ENCODE data around the gene PTPRK.

The PTPRK gene

DNA sequence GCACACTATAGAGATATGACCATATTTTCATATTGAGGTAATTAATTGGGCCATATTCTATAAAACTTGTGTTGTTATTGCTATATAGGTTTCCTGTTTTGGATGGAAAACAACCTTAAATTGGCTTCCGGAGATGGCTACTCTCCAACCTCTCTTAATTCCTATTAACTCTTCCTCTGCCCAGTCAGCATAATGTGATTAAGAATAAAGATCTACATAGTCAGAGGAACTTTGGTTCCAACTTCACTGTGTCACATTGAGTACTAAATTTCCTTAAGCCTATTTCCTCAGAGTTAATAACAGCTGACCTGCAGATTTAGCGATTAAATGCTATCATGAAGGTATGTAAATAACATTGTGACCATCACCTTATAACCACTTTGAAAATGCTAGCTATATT is 67.7 kb downstream of the PTPRK start:
- no peaks in the 10 kb centered on the region for H3K79me2 ChIP-seq (ENCODE audit: insufficient read depth, low read length)
- no peak overlapping the region for H3K4me2 ChIP-seq (ENCODE audit: low read length)
- H3K27ac ChIP-seq (ENCODE audit: low read depth, low read length, poor library complexity, severe bottlenecking), result no peak overlapping the region
- TF ChIP-seq CTCF (IDR thresholded peaks at IDR 0.05; ENCODE audit: low read length) (no peak), EZH2 (IDR thresholded peaks at IDR 0.05; ENCODE audit: borderline replicate concordance, low read length) (no peak)
- no peaks in the 10 kb centered on the region for H3K9me3 ChIP-seq (ENCODE audit: low read length)
- no peaks in the 10 kb centered on the region for H3K27me3 ChIP-seq (ENCODE audit: insufficient read depth, low read length)
- H3K4me3 ChIP-seq (ENCODE audit: low read depth, low read length, poor library complexity, severe bottlenecking), result no peak overlapping the region
- H2AFZ ChIP-seq (ENCODE audit: low read length), result no peak overlapping the region
- H3K4me1 ChIP-seq (ENCODE audit: insufficient read depth, low read length, severe bottlenecking), result no peaks in the 10 kb centered on the region
- no peaks in the 10 kb centered on the region for H3F3A ChIP-seq (ENCODE audit: insufficient read depth, low read length)
- H4K20me1 ChIP-seq (ENCODE audit: insufficient read depth, low read length), result no peaks in the 10 kb centered on the region
- no peaks in the 10 kb centered on the region for H3K9me2 ChIP-seq (ENCODE audit: low read depth, low read length)
- H3K9ac ChIP-seq (ENCODE audit: low read length), result no peak overlapping the region
- no peaks in the 10 kb centered on the region for H3K36me3 ChIP-seq (ENCODE audit: insufficient read depth, low read length)

DNA sequence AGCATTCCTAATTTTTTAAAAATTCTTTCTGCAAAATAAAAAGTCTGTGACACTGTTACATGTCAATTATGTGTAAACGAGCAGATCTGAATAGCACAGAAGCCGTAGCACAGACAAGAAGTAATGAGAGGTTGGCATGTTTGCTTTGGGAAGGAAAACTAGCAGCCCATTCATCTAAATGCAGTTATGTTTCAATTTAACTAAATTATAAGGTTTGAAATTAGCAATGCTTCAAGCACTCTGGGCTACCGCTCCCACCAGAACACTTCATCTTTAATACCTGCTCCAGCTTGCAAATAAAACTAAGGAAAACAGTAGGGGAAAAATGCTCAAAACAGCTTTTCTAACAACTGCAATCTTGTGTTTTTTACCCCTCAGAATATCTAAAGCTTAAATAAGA is 73.9 kb downstream of the PTPRK start:
- H3K9me3 ChIP-seq (ENCODE audit: low read length), result no peaks in the 10 kb centered on the region
- no peak overlapping the region for H3K4me2 ChIP-seq (ENCODE audit: low read length)
- H3K4me1 ChIP-seq (ENCODE audit: insufficient read depth, low read length, severe bottlenecking), result no peaks in the 10 kb centered on the region
- H3K4me3 ChIP-seq (ENCODE audit: low read depth, low read length, poor library complexity, severe bottlenecking), result no peak overlapping the region
- no peaks in the 10 kb centered on the region for H3K9me2 ChIP-seq (ENCODE audit: low read depth, low read length)
- H3K36me3 ChIP-seq (ENCODE audit: insufficient read depth, low read length), result no peaks in the 10 kb centered on the region
- H3K27me3 ChIP-seq (ENCODE audit: insufficient read depth, low read length), result no peaks in the 10 kb centered on the region
- H4K20me1 ChIP-seq (ENCODE audit: insufficient read depth, low read length), result no peaks in the 10 kb centered on the region
- no peak overlapping the region for H2AFZ ChIP-seq (ENCODE audit: low read length)
- no peaks in the 10 kb centered on the region for H3F3A ChIP-seq (ENCODE audit: insufficient read depth, low read length)
- H3K27ac ChIP-seq (ENCODE audit: low read depth, low read length, poor library complexity, severe bottlenecking), result no peak overlapping the region
- TF ChIP-seq EZH2 (IDR thresholded peaks at IDR 0.05; ENCODE audit: borderline replicate concordance, low read length) (no peak), CTCF (IDR thresholded peaks at IDR 0.05; ENCODE audit: low read length) (no peak)
- H3K9ac ChIP-seq (ENCODE audit: low read length), result no peak overlapping the region
- H3K79me2 ChIP-seq (ENCODE audit: insufficient read depth, low read length), result no peaks in the 10 kb centered on the region

- Histone ChIP-seq H2AFZ (ENCODE audit: low read length) (no peak overlapping the region), H3F3A (ENCODE audit: insufficient read depth, low read length) (no peaks in the 10 kb centered on the region), H3K9me2 (ENCODE audit: low read depth, low read length) (no peaks in the 10 kb centered on the region), H3K9me3 (ENCODE audit: low read length) (no peaks in the 10 kb centered on the region), H3K79me2 (ENCODE audit: insufficient read depth, low read length) (no peaks in the 10 kb centered on the region), H3K27me3 (ENCODE audit: insufficient read depth, low read length) (no peaks in the 10 kb centered on the region), H3K36me3 (ENCODE audit: insufficient read depth, low read length) (no peaks in the 10 kb centered on the region), H3K9ac (ENCODE audit: low read length) (no peak overlapping the region), H3K4me3 (ENCODE audit: low read depth, low read length, poor library complexity, severe bottlenecking) (no peak overlapping the region), H4K20me1 (ENCODE audit: insufficient read depth, low read length) (no peaks in the 10 kb centered on the region), H3K4me1 (ENCODE audit: insufficient read depth, low read length, severe bottlenecking) (no peaks in the 10 kb centered on the region), H3K4me2 (ENCODE audit: low read length) (no peak overlapping the region), H3K27ac (ENCODE audit: low read depth, low read length, poor library complexity, severe bottlenecking) (no peak overlapping the region)
- no peak for TF ChIP-seq CTCF (IDR thresholded peaks at IDR 0.05; ENCODE audit: low read length)
- no peak for TF ChIP-seq EZH2 (IDR thresholded peaks at IDR 0.05; ENCODE audit: borderline replicate concordance, low read length)
Observed at GRCh38 chr6:128443553-128443952, 76.8 kb downstream of the PTPRK start.
